K562 (cell line): ENCODE data around the gene PDLIM5. TPM values are rescaled to one million over a fixed set of nuclear protein-coding genes. Genes with fewer than 3 reads are reported as not detected.

ENCODE experiments used
- KAT7 ChIP-seq: sonication (generic); formaldehyde crosslinking; IDR thresholded peaks from 2 replicates; pipeline ENCODE4 v1.8.0; 2022; ENCODE audit warnings: missing genetic modification reagents, mild to moderate bottlenecking, borderline replicate concordance
- MYBL2 ChIP-seq, 2 experiments: fragments of 450-650 bp in 1 of 2; sonication (generic) in 1 of 2; formaldehyde crosslinking in 1 of 2; IDR thresholded peaks; 2 replicates each; pipeline versions ENCODE4 v1.6.1 to v1.8.1; 2017 to 2022; ENCODE audit warnings: borderline replicate concordance in 1 of 2, inconsistent platforms in 1 of 2, low read depth in 1 of 2, mild to moderate bottlenecking in 1 of 2, missing genetic modification reagents in 1 of 2, moderate library complexity in 1 of 2
- NFXL1 ChIP-seq: fragments of 450-650 bp; formaldehyde crosslinking; IDR thresholded peaks from 2 replicates; pipeline ENCODE4 v1.4.0; 2021; ENCODE audit warnings: mild to moderate bottlenecking
- PRPF4 ChIP-seq: fragments of 200-400 bp; formaldehyde crosslinking; IDR thresholded peaks from one replicate; pipeline ENCODE4 v1.6.1; 2017; ENCODE audit warnings: low read length, low read depth, mild to moderate bottlenecking; ENCODE audit not compliant: insufficient read depth, poor library complexity, severe bottlenecking
- SPI1 ChIP-seq: IDR thresholded peaks from 2 replicates; pipeline ENCODE4 v1.6.1; 2011; ENCODE audit warnings: low read depth, low read length, control low read depth, borderline replicate concordance
- THAP12 ChIP-seq: fragments of 250-450 bp; sonication (Bioruptor Pico); IDR thresholded peaks from 2 replicates; pipeline ENCODE4 v1.9.0; 2021; ENCODE audit warnings: mild to moderate bottlenecking, inconsistent platforms
- ZMIZ1 ChIP-seq, 2 experiments: fragments of 150-350 bp in 1 of 2; IDR thresholded peaks; 2 replicates each; pipeline ENCODE4 v1.6.1; 2012 to 2016; ENCODE audit warnings: low read depth in 2 of 2, low read length in 2 of 2, mild to moderate bottlenecking in 1 of 2, moderate library complexity in 1 of 2
- polyA plus RNA-seq, 8 experiments: library from polyadenylated mRNA; depleted of rRNA in 4 of 8; stranded (reverse) in 5 of 8; unstranded in 3 of 8; fragments of >200 nt; fragmentation: Nextera tagmentation in 2 of 8; fragmentation: Illumina TruSeq in 1 of 8; extraction: Ambion mirVana in 2 of 8; extraction: Trizol in 1 of 8; gene quantifications; 2 replicates each; pipeline versions ENCODE4 v1.2.1 to v1.2.3, GENCODE V29; 2011 to 2014; ENCODE audit warnings: inconsistent platforms in 1 of 8, missing spikeins in 1 of 8
- total RNA-seq, 7 experiments: library from RNA; depleted of rRNA in 6 of 7; stranded (reverse); fragments of >200 nt in 6 of 7; fragmentation: Illumina TruSeq in 2 of 7; extraction: Trizol in 2 of 7; gene quantifications; 2 replicates each; pipeline versions ENCODE4 v1.2.1 to v1.2.3, GENCODE V29; 2011 to 2021; ENCODE audit warnings: low replicate concordance in 1 of 7

The PDLIM5 gene
- total and polyA plus RNA-seq, 9 of the 15 experiments (the other 6 are each of a cell fraction or from before 2014, with no cell fraction given) = 36.9 to 127 (median 62.5) TPM

- TF ChIP-seq THAP12 = no peak
- TF ChIP-seq KAT7 (CRISPR knock-in tag) = no peak
- TF ChIP-seq SPI1 = no peak
- no peak for TF ChIP-seq ZMIZ1 (IDR thresholded peaks at IDR 0.05; ENCODE audit: low read depth in 2 of 2, low read length in 2 of 2)
- TF ChIP-seq MYBL2 (IDR thresholded peaks at IDR 0.05; ENCODE audit: low read depth) = no peak
- no peak for TF ChIP-seq MYBL2 (CRISPR knock-in tag; IDR thresholded peaks at IDR 0.05; ENCODE audit: borderline replicate concordance)
- no peak for TF ChIP-seq NFXL1 (CRISPR knock-in tag)
- TF ChIP-seq PRPF4 = no peak
Measured at GRCh38 chr4:94489098-94489497, 37.4 kb downstream of the PDLIM5 start (continued).
